C4-2B (cell line): ENCODE results near the gene IL27RA.

ENCODE experiments used
- ZFX ChIP-seq: fragments of 450-650 bp; IDR thresholded peaks from 2 replicates; pipeline ENCODE4 v1.6.1; 2017
- TF ChIP-seq, protein P1 (sequence below): fragments of 450-650 bp; conservative IDR thresholded peaks from 2 replicates; pipeline ENCODE4 v1.5.1; 2017; ENCODE audit warnings: mild to moderate bottlenecking

DNA sequence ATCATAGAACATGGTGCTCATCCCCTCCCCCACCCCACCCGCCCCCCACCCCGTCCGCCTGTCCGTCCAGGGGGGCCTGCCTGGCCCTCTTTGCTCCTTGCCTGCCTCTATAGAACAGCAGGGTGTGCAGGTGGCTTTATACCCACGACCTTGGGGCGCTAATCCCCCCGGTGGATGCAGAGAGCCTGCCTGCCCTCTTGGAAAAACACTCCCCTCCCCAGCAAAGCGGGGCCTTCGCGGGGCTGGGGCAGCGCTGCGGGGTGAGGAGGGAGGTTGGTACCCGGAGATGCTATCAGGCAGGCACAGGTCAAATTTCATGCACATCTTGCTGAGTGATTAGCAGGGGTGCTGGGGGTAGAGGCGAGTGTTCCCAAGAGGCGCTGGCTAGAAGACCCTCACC is 47.4 kb upstream of the IL27RA start:
- TF ChIP-seq, protein P1, sequence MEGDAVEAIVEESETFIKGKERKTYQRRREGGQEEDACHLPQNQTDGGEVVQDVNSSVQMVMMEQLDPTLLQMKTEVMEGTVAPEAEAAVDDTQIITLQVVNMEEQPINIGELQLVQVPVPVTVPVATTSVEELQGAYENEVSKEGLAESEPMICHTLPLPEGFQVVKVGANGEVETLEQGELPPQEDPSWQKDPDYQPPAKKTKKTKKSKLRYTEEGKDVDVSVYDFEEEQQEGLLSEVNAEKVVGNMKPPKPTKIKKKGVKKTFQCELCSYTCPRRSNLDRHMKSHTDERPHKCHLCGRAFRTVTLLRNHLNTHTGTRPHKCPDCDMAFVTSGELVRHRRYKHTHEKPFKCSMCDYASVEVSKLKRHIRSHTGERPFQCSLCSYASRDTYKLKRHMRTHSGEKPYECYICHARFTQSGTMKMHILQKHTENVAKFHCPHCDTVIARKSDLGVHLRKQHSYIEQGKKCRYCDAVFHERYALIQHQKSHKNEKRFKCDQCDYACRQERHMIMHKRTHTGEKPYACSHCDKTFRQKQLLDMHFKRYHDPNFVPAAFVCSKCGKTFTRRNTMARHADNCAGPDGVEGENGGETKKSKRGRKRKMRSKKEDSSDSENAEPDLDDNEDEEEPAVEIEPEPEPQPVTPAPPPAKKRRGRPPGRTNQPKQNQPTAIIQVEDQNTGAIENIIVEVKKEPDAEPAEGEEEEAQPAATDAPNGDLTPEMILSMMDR, result no peak
- no peak for TF ChIP-seq ZFX
